ENCODE results near the gene RNASE3.
"Not testable (repeated sequence)": the region's sequence is repeated elsewhere in the genome, so short reads cannot be mapped to it uniquely, and the experiment has no call there.

The RNASE3 gene

DNA sequence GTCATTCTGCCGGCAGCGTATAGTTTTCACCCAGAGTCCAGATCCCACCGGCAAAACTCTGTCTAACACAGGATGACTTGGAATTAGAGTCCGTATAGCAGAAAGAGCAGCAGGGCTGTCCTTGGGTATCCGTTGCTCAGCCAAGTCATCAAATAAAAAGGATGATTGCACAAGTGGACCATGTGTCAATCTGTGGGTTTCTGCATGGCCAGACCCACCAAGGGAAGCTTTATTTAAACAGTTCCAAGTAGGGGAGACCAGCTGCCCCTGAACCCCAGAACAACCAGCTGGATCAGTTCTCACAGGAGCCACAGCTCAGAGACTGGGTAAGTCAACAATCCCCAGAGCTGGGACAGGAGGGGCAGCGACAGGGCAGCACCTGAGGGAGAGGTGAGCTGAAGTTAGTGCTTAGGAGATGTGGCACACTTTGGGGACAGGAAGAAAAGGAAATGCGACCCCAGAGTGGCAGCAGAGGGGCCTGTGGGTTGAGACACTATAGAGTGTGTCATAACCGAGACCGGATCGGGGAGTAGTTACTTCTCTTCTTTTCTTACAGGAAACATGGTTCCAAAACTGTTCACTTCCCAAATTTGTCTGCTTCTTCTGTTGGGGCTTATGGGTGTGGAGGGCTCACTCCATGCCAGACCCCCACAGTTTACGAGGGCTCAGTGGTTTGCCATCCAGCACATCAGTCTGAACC is at the start of gene RNASE3:
TSS of gene RNASE3 (plus strand) at position 260 of the 700 bp plus-strand sequence. CDS start at position 562, 302 bp downstream.
- not testable (repeated sequence) for DNase-seq

DNA sequence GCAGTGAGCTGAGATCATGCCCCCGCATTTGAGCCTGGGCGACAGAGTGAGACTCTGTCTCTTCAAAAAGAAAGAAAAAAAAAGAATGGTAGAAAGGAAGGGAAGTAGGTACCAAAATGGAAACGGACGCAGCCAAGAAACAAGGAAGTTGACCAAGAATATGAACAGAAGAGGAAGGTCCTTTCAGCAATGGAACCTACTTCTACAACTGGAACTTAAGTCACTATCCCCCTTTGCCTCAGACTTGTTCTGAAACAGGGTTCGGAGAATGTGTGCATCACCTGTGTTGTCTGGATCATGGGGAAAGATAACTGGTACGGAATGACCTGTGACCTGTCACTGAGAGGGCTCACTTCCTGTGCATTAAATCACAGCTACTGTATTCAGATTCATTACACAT is 44.6 kb upstream of the RNASE3 start:
- DNase-seq: no peak

GRCh38 chr14:20848316-20848954 is 42.8 kb upstream of the RNASE3 start:
- DNase-seq: no peak

DNA sequence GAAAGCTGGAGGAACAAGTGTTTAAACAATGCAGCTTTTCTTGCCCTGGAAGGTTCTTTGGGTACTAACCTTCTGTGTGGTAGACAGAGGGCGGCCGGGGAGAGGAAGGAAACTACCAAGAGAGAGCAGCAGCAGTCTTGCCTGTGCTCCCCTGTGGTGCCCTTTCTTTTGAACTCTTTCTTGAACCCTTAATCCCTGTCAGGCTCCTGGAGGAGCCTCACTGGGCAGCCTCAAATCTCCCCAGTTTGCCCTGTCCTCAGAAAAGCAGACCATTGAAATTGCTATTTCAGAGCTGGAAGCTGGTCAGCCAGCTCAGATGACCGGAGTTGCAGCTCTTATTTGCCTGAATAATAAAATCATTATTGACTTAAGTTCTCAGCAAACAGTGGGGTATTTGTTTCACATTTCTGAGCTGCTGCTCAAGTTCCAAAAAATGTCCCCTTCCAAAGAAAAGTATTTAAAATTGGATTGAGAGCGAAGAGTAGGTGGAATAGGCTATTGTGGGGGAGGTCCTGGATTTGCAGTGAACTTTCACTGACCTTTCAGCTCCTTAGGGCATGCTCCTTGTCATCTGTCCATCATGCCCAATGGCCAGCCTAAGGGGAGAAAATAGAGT is 42.1 kb upstream of the RNASE3 start:
- no peak for DNase-seq

DNA sequence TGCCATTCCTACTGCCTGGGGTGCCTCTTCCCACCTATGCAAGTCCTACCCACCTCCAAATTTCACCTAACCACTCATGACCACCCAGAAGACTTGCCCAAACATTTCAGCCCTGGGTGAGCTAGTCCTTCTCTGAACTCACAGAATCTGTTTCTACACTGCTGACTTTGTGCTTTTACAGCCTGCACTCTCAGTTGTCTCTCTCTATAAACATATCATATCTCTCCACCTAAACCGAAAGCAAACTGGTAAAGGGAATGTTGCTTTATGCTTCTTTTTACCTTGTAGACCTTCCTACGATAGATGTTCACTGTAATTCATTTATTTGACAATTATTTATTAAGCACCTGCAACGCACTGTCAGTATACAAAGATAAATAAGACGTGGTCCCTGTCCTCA is 38.1 kb upstream of the RNASE3 start:
- no peak for DNase-seq

DNA sequence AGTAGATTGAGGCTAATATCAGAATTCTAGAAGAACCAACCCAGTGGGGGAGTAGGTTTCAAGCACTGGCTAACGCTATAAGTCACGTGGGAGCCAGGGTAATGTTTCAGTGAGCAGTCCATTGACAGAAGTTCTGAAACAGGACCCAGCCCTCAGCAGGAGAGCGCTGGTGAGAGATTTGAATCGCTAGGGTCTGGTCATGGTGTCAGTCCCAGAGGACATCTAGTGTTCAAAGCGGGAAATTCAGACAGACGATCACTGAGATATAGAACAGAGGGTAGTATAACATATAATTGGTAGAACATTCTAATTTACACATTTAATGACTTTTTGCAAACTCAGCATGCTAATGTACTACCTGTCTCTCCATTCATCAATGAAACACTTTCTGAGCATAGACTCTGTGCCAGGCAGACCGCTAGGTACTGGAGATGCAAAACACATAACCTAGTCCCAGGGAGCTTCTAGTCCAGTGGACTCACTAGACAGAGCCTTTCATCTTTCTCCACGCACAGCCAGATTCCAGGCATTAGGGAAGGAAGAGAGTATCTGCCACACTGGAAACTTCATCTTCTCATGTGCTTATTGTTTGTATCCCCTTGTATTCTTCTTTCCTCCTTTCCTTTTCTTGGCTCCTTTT is 35.4 kb upstream of the RNASE3 start:
- DNase-seq: peak; percentile 49

DNA sequence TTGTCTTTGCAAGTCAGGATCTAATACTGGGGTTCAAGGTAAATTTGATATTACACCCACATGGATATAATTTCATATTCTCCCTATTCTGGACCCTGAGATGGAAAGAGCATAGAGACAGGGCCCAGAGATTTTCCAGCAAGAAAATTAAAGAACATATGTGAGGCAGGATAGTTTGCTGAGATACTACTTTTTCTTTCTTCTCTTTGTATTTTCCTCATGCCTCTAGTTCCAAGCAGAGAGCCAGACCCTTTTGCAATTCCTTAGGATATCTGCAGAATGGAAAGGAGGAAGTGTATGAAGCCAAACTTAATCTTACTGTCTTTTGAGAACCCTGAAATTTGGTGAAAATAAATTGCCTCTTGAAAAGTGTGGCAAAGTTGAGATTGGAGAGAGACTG is 34.0 kb upstream of the RNASE3 start:
- no peak for DNase-seq

DNA sequence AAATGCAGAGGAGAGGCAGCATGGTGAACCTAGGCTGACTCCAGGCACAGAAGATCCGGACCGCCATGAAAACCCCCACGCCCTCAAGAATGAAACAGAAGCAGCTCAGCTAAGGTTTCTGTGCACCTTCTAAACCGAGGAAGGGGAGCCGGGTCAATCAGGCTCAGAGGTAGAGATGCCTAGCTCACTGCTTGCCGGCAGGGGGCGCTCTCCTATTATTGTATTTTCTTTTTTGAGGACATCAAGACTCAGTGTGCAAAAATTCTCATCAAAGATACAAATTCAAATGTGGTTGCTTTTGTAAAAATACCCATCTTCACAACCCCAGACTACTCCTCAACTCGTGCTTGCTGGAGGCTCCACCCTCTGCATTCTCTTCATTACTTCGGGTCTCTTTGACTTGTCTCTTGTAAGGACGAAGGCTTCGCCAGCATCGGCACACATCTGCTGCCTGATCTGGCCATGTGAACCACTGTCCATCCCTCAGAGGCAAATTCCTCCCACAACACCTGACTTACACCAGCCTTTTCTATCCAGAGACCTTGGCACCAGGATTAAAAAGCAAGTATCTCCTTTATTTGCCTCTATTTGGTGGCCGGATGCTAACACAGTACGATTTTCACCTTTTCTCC is 33.4 kb upstream of the RNASE3 start:
- peak; percentile 54 for DNase-seq

DNA sequence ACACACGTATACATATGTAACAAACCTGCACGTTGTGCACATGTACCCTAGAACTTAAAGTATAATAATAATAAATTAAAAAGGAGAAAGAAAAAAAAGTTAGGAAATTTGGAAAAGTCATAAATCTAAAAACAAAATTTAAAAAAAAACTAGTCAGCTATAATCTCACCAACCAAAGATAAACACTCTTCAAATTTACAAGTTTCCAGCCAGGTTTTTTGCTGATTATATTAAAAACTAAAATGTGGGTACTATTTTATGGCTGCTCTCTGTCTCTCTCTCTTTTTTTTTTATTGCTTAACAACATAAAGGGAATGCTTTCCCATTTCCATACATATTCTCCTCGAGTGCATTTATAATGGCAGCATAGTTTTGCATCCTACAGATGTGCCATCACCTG is 25.0 kb upstream of the RNASE3 start:
- no peak for DNase-seq

DNA sequence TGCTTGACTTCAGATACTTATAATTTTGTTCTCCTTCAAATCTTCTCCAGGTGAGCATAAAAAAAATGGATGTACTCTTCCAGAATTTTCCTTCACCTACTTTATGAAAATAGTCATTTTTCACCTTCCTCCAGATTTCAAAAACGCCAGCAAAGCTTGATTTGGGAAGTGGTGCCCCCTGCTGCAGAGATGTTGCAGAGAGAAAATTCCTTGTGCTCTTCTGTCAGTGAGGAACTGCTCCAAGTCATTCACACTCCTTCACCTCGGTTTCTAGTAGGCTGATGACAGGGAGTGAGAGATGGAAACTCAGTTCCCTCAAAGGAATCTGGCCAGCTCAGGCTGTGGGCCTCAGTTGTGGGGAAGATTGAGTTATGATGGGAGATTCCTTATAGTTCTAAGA is 24.2 kb upstream of the RNASE3 start:
- no peak for DNase-seq

- no peak for DNase-seq
Measured at GRCh38 chr14:20873370-20874177, 17.6 kb upstream of the RNASE3 start.

- no peak for DNase-seq
Measured at GRCh38 chr14:20877016-20877415, 14.2 kb upstream of the RNASE3 start.

DNA sequence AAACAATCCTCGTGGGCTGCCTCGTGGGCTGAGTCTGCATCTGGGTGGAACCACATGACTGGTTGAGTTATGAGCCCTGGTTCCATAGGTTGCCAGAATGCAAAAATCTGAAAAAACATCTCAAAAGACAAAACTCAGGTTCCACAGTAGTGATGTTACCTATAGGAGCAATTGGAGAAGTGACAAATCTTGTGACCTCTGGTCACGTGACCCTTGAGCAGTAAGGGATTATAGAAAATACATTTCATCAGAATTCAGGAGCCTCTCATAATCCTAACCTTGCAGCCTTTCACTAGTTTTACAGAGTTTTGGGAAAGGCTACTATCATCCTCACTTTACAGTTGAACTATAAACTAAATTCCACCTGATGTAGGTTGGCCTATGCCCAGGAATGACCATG is 12.5 kb upstream of the RNASE3 start:
- no peak for DNase-seq

DNA sequence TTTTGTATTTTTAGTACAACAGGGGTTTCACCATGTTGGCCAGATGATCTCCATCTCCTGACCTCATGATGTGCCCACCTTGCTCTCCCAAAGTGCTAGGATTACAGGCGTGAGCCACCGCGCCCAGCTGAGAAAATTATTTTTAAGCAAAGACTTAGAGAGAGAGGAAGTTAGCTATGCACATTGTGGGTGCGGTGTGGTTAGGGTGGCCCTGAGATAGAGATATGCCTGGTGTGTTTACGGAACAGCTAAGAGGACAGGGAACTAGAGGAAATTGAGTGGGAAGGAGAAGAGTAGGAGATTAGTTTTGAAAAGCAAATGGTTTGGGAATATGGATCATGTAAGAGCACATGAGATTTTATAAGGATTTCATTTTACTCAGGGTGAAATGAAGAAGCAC is 10.0 kb upstream of the RNASE3 start:
- DNase-seq: not testable (repeated sequence)

- not testable (repeated sequence) for DNase-seq
Measured at GRCh38 chr14:20882787-20883186, 8.4 kb upstream of the RNASE3 start.

DNA sequence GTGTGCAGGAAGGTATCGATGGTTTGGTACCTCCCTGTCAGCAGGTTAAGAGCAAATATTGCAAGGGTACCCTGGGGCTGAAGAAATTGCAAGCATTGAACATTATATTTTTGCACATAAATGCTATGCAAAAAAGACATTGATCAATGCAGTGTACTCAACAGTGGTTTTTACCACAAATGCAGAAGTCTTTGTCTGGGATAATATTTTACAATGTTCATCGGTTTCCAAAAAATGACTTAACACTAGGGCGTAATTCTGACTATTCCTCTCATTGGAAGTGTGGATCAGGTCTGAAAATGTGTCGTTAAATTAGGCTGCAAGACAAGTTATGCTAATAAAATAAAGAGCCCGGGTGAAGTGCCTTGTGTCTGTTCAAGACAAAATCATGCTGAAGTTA is 2.8 kb upstream of the RNASE3 start:
- DNase-seq: not testable (repeated sequence)

- not testable (repeated sequence) for DNase-seq
Measured at GRCh38 chr14:20895322-20895721, 4.1 kb downstream of the RNASE3 start.

DNA sequence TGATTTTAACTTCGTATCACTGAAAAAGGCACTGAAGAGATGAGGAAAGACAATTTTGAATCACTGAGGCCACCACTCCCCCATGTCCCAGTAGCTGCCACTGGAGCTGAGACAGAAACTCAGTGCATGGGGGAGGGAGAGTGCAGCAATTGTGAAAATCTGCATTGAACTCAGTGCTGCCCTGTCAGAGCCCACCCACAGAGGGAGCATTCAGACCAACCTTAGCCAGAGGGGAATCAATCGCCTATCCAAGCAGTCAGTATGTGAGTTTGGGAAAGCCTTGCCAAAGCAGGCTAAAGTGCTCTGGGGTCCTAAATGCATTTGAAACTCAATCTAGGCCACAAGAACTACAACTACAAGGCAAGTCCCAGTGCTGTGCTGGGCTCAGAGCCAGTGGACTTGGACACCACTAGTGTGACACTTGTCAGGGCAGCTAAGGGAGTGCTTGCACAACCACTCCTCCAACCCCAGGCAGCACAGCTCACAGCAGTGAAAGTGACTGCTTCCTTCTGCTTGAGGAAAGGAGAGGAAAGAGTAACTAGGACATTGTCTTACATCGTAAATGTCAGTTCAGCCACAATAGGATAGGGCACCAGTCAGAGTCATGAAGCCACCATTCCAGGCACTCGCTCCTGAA is 13.3 kb downstream of the RNASE3 start:
- no peak for DNase-seq

GRCh38 chr14:20905676-20906075 is 14.5 kb downstream of the RNASE3 start:
- DNase-seq: no peak

DNA sequence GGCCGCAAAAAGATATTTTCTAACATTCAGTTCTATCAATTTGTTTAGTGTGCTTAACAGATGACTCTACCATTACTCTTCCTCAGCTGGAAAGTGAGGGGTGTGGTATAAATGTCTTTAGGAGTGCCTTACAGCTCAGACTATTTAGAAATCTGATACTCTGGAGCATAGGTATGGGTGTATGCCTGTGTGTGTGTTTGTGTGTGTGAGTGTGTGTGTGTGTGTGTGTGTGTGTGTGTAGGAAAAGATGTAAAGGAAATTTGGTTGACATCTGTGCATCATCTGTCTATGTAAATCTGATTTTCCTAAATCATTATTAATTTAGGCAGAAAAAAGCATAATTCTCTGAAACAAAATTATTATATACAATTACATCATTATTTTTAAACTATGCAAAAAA is 16.0 kb downstream of the RNASE3 start:
- no peak for DNase-seq

GRCh38 chr14:20910822-20911221 is 19.6 kb downstream of the RNASE3 start:
- not testable (repeated sequence) for DNase-seq

Data from NCI-H1105 treated with DMSO at 0.1 percent for 48 hours (cell line).